ENCODE results near the gene AP5S1. TPM values are rescaled to one million over a fixed set of nuclear protein-coding genes. Genes with fewer than 3 reads are reported as not detected.

Gene AP5S1, protein sequence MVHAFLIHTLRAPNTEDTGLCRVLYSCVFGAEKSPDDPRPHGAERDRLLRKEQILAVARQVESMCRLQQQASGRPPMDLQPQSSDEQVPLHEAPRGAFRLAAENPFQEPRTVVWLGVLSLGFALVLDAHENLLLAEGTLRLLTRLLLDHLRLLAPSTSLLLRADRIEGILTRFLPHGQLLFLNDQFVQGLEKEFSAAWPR
- 10.9 and 11.3 TPM in 2 replicates for total RNA-seq

DNA sequence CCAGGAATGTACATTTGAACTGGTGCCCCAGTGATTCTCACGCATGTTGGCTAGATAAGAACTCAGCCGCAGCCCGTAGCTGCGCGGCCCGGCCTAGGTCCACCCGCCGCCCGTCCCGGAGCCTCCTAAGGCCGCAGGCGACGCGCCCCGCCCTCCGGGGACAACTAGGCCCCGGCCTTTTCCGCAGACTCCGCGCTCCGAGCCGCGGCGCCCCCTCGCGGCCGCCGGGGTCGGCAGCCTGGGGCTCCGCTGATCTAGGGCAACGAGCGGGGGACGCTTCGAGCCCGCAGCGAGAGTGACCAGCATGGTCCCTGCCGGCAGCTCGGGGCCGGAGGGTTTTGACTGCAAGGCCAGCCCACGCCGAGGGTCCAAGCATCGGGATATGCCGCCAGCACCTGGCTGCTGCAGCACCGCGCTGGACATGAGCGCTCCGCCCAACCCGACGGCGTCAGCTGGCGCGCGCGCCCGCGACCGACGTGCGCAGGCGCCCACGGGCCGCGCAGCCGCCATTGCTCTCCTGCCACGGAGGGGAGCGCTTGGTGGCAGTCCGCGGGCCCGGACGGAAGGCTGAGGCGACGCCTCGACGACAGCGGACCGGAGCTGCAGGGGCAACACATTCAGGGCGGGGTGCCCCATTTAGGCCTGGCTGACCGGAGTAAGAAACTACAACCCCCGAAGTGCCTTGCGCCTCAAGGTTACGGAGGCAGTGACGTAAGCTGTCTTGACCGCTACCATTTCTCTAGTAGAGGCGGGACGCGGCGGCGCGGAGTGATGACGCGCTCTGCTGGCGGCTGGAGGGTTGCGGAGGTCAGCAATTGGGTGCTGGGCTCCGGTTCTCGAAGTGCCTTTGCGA, at the start of gene AP5S1:
Gene AP5S1, plus strand, starts transcription at position 500 of the 853 bp plus-strand sequence. CDS start 1,571 bp downstream, outside the sequence.

DNA sequence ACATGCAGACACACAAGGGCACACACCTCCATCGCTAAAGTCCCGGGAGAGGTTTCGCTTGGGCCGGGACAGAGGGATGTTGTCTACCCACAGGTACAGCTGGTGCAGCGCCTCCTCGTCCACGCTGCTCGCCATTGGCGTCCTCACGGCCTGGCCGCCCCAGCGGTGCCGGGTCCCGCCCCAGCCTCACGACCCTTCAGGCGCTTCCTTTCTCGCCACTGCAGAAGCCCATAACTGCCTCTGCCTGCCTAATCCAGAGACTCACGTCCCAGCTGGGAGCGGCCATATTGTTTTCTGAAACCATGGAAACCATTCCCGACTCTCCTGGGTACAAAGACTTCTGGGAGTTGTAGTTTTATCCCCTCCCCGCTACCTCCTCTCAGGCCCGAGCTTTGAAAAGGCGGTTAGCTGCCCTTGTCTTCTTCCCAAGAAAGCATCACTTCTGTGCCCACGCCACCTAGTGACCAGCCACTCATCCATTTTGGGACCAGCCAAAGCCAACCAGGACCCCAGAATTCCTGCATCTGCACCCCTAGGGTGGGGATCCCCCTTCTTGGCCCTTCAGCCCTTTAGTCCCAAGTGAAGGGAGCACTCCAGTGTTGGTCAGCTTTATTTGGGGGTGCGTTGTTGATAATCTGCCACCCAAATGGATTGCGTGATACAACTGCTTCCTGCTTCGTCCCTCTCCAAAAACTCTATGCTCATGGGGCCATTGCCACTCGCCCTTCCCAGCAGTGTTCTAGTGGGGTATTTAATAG, 39.0 kb upstream of the AP5S1 start, which contains the start of gene SPEF1:
Gene SPEF1, minus strand, starts transcription at position 296 of the 758 bp plus-strand sequence. Its CDS starts 161 bp downstream, at position 135.

DNA sequence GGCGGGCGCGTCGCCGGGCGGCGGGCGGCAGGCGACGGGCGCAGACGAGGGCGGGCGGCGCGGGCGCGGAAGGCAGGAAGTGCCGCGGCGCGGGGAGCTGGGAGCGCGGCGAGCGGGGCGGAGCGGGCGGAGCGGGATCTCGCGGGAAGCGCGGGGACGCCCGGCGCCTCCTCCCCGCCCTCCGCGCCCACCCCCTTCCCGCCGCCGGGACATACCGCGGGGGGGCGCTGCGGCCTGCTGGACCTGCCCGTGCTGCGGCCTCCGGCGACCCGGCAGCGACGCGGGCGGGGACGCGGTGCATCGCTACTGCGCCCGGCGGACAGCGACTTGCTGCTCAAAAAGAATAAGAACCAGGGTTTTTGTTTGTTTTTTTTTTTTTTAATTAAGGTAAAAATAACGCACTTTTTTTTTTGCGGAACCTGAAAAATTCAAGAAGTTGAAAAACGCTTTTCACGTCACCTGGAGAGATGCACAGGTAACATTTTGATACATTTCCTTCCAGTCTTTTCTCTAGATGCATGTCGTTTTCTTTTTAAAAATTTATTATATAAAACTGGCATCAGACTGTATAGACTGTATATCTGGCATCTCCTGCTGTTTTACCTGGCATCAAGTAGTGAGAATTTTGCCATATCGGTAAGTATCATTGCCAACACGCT, 33.6 kb upstream of the AP5S1 start, which contains the start of gene CENPB:
Gene CENPB, minus strand, starts transcription at position 76 of the 659 bp plus-strand sequence. CDS start 257 bp downstream, outside the sequence.

DNA sequence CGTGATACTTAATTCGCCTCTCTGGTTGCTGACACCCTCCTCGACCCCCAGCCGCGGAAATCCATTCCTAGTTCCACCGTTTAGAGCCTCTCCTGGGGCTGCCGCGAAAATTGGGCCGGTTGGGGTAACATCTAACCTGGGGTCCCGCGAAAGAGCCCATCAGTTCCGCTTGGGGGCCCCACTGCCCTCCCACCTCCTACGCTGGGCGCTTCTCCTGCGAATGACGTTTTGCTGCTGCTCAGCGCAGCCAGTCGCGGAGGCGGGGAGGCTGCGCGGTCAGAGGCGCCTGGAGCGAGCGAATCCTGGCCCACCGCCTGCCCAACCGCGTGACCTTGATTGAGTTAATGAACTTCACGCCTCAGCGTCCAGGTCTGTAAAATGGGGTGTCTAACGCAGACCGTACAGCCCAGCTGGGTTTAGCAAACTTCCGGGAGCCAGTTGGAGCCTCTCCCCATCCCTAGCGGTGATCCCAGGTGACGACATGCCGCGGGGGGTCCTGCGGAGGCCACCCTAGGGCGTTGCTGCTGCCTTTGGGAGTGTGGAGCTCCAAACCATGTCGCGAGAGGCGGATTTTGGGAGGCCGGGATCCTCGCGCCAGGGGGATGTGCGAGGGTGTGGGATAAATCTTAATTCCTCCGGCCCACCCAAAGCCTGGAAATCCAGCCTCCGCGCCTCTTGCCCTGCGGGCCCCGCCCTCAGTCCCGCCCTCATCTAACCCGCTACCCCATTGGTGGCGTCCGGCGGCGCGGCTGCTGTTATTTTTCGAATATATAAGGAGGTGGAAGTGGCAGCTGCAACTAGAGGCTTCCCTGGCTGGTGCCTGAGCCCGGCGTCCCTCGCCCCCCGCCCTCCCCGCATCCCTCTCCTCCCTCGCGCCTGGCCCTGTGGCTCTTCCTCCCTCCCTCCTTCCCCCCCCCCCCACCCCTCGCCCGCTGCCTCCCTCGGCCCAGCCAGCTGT, 24.6 kb upstream of the AP5S1 start, which contains the start of gene CDC25B:
Gene CDC25B, plus strand, starts transcription at position 800 of the 958 bp plus-strand sequence. CDS start 222 bp downstream, outside the sequence.

DNA sequence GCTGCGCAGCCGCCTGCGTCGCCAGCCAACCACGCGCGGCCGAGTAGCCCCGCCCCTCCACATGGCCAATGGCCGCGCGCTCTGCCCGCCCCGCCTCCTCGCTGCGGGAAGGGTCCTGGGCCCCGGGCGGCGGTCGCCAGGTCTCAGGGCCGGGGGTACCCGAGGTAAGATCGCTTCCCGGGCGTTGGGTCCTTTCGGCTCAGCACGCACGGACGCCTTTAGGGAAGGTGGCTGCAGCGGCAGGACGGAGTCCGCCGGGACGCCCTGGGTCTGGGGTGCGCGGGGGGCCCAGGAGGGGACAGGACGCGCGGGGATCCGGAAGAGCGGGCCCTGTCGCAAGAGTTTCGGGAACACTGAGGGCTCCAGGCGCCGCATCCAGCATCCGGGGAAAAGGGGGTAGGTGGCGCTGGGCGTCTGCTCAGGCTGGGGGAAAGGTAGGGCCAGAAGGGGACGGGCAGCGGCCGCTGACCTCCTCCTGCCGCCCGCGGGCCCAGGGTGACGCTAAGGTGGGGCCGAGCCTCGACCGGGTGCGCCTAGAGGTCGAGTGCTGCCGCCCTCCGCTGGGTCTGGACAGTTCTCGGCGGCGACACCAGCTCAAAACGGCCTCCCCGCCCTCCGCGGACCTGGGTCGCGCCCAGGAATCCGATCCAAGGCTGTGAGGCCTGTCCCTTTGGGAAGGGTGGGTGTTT, 26.5 kb downstream of the AP5S1 start, which contains the start of gene MAVS:
Gene MAVS, plus strand, starts transcription at position 95 of the 689 bp plus-strand sequence. CDS start 7,791 bp downstream, outside the sequence.

Other genes with a start within 250 kb of the AP5S1 start
- not detected in 2 replicates for gene GFRA4, start 157.1 kb upstream of the AP5S1 start, total RNA-seq
- not detected in 2 replicates for gene ADAM33, start 138.5 kb upstream of the AP5S1 start, total RNA-seq
- not detected in 2 replicates for gene SIGLEC1, start 107.9 kb upstream of the AP5S1 start, total RNA-seq
- gene HSPA12B, start 87.9 kb upstream of the AP5S1 start, total RNA-seq: not detected in 2 replicates
- gene ADISSP, start 52.8 kb upstream of the AP5S1 start, total RNA-seq: 16.1 and 16.9 TPM in 2 replicates
- 0.14 TPM in 1 of 2 replicates, not detected in the other for gene SPEF1, start 39.1 kb upstream of the AP5S1 start, total RNA-seq
- gene CENPB, start 33.8 kb upstream of the AP5S1 start, total RNA-seq: 67.3 and 88.3 TPM in 2 replicates
- gene CDC25B, start 24.2 kb upstream of the AP5S1 start, total RNA-seq: 21.9 and 68.4 TPM in 2 replicates
- 13.0 and 34.2 TPM in 2 replicates for gene MAVS, start 26.3 kb downstream of the AP5S1 start, total RNA-seq
- gene PANK2, start 68.8 kb downstream of the AP5S1 start, total RNA-seq: 35.9 and 45.9 TPM in 2 replicates
- gene RNF24, start 195.0 kb downstream of the AP5S1 start, total RNA-seq: 1.4 and 6.0 TPM in 2 replicates

Data from nasal cavity respiratory epithelium epithelial cell of viscerocranial mucosa (primary cell).